Body of pancreas (tissue), 4 donors: Measurements from ENCODE around the gene PKP4. TPM values are rescaled to one million over a fixed set of nuclear protein-coding genes. Genes with fewer than 3 reads are reported as not detected.

ENCODE experiments used
- ATAC-seq: fragments of 150-250 bp; one replicate; pipeline ENCODE4 v1.9.1; 2016
- DNase-seq, 4 donors: peaks; one replicate each; pipeline ENCODE4 v3.0.0-alpha.2; 2019
- H3K27ac ChIP-seq, 4 donors: fragments of 200-600 bp; sonication (generic); 1 replicate in 3 of 4; 2 replicates in 1 of 4; pipeline versions ENCODE4 v1.5.1 to v1.6.1; 2016 to 2019; ENCODE audit warnings: mild to moderate bottlenecking in 1 of 4, mixed read lengths in 1 of 4, moderate library complexity in 1 of 4
- H3K27me3 ChIP-seq, 2 donors: fragments of 200-600 bp; sonication (generic); one replicate each; pipeline ENCODE4 v1.6.0; 2016; ENCODE audit warnings: mild to moderate bottlenecking in 1 of 2
- H3K36me3 ChIP-seq, 2 donors: fragments of 200-600 bp; sonication (generic); replicated peaks in 1 of 2; 2 replicates each; pipeline ENCODE4 v1.5.1; 2016; ENCODE audit warnings: low read depth in 2 of 2; ENCODE audit not compliant: insufficient read depth in 1 of 2
- H3K4me1 ChIP-seq: fragments of 200-600 bp; sonication (generic); one replicate; pipeline ENCODE4 v1.6.0; 2016
- H3K4me3 ChIP-seq, 2 donors: fragments of 200-600 bp; sonication (generic); 1 replicate in 1 of 2; 2 replicates in 1 of 2; pipeline ENCODE4 v1.5.1; 2016 to 2019
- H3K9me3 ChIP-seq, 3 donors: fragments of 200-600 bp; sonication (generic); 1 replicate in 2 of 3; 2 replicates in 1 of 3; pipeline ENCODE4 v1.5.1; 2016
- CTCF ChIP-seq, 7 experiments: fragments of 450-650 bp in 4 of 7; fragments of 200-600 bp in 3 of 7; sonication (generic) in 3 of 7; IDR thresholded peaks; one replicate each; pipeline ENCODE4 v1.5.1; 2016 to 2019; ENCODE audit warnings: antibody characterized with exemption in 7 of 7
- POLR2A ChIP-seq, 3 donors: fragments of 450-650 bp; IDR thresholded peaks; one replicate each; pipeline ENCODE4 v1.6.1; 2016; ENCODE audit warnings: antibody characterized with exemption in 3 of 3, mild to moderate bottlenecking in 2 of 3
- WGBS, 2 donors: methylation state at CpG; one replicate each; pipeline ENCODE4 v1.1.5; 2017; 5-methylcytosine and 5-hydroxymethylcytosine counted together
- intact Hi-C: fragments of 100-400 bp; cut with DNase I; formaldehyde crosslinking; loops from one replicate; pipeline ENCODE4 v1.15.1; 2023
- total RNA-seq, 2 donors: library from RNA; depleted of rRNA; stranded (reverse); fragments of >200 nt; gene quantifications; one replicate each; pipeline ENCODE4 v1.1.0, GENCODE V29; 2016

PKP4 gene
- total RNA-seq, 2 donors from 2014 or later = 36.3 to 50.1 TPM

- Histone ChIP-seq H3K27ac (no peak overlapping the region), H3K9me3 (no peaks in the 10 kb centered on the region), H3K4me1 (peaks cover 10% of the 10 kb centered on the region), H3K27me3 (no peaks in the 10 kb centered on the region), H3K4me3 (no peak overlapping the region), H3K36me3 (no peaks in the 10 kb centered on the region)
- WGBS, 2 donors = 95 to 96% methylated on average over 3 of the region's 3 CpGs
- intact Hi-C loops = no loop called here
- DNase-seq (no peak), ATAC-seq (no peak)
- TF ChIP-seq POLR2A (IDR thresholded peaks at IDR 0.05) (no peak), CTCF (IDR thresholded peaks at IDR 0.05) (no peak)
These were observed 146.5 kb downstream of the PKP4 start for GRCh38 chr2:158603205-158603604.

DNA sequence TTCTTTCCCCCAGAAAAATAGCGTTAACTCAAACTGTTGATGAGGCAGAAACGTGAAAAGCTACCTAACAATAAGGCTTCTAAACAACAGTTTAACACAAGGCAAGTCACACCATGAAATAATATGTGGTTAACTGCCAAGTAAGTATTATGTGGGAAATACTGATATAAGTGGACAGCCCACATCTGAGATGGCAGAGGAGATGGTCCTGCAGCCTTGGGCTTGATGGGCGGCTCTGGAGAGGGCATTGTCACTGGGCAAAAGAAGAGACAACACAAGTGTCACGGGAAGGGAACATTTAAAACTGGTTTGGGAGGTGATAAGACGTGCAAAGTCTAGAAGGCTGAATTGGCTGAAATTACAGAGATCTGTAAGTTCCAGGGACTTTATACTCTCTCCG is 147.2 kb downstream of the PKP4 start:
- no peaks in the 10 kb centered on the region for H3K36me3 ChIP-seq
- TF ChIP-seq POLR2A (IDR thresholded peaks at IDR 0.05) (no peak), CTCF (IDR thresholded peaks at IDR 0.05) (no peak)
- WGBS, 2 donors = 87 to 91% methylated on average over 6 of the region's 6 CpGs
- no peak overlapping the region for H3K4me3 ChIP-seq
- peaks cover 10% of the 10 kb centered on the region for H3K4me1 ChIP-seq
- DNase-seq = no peak
- H3K27ac ChIP-seq = no peak overlapping the region
- intact Hi-C loops = no loop called here
- no peak for ATAC-seq
- no peaks in the 10 kb centered on the region for H3K9me3 ChIP-seq
- no peaks in the 10 kb centered on the region for H3K27me3 ChIP-seq

DNA sequence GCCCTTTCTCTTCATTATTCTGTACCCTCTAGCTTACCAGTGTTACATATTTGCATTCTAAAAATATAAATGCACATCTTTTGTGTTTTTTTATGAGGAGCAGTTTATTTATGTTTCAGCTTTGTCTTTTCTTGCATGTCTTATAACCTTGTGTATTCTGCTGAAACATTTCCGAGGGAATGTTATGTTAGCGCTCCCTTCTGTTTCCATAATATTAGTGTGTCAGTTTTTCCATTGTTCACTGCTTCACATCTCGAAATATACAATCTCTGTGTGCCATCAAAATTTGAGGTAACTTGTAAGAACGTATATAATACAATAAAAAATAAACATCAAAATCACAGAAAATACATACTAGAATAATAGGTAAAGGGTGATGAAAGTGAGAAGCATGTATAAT is 153.3 kb downstream of the PKP4 start:
- Histone ChIP-seq H3K27ac (no peak overlapping the region), H3K4me3 (no peak overlapping the region), H3K4me1 (no peaks in the 10 kb centered on the region), H3K36me3 (no peaks in the 10 kb centered on the region), H3K27me3 (no peaks in the 10 kb centered on the region), H3K9me3 (no peaks in the 10 kb centered on the region)
- ATAC-seq = no peak
- intact Hi-C loops = no loop called here
- no peak for TF ChIP-seq POLR2A (IDR thresholded peaks at IDR 0.05)
- TF ChIP-seq CTCF (IDR thresholded peaks at IDR 0.05) = no peak
- WGBS, 2 donors = 84 to 89% methylated on average over 4 of the region's 4 CpGs
- DNase-seq = no peak

DNA sequence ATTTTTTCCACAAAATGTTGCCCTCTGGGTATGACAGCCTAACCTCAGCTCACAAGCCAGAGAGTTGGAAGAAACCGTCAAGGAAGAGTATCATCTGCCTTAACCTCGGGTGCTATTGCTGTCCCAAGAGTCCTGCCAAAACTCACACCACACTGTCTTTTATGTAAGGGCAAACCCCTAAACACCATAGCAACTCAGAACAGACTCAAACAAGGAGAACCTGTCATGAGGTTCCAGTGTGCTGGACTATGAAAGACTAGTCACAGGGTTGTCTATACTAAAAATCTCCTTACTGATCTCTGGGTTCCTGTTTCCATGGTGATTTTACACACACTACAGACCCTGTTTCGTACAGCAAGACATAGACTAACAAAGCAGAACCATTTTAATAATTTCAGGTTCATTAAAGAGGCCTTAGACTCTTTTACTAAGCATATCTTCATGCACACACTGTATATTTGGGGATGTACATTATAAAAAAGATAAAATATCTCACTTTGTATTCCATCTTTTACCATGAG is 159.8 kb downstream of the PKP4 start:
- no peak overlapping the region for H3K4me3 ChIP-seq
- intact Hi-C loops = no loop called here
- no peaks in the 10 kb centered on the region for H3K27me3 ChIP-seq
- H3K9me3 ChIP-seq = no peaks in the 10 kb centered on the region
- DNase-seq (no peak), ATAC-seq (no peak)
- TF ChIP-seq POLR2A (IDR thresholded peaks at IDR 0.05) (no peak), CTCF (IDR thresholded peaks at IDR 0.05) (no peak)
- peaks cover 0 to 3% of the 10 kb centered on the region in 2 donors for H3K36me3 ChIP-seq
- no peak overlapping the region for H3K27ac ChIP-seq
- peaks cover 9% of the 10 kb centered on the region for H3K4me1 ChIP-seq
- WGBS, 2 donors = 80 to 88% methylated on average over 3 of the region's 3 CpGs

DNA sequence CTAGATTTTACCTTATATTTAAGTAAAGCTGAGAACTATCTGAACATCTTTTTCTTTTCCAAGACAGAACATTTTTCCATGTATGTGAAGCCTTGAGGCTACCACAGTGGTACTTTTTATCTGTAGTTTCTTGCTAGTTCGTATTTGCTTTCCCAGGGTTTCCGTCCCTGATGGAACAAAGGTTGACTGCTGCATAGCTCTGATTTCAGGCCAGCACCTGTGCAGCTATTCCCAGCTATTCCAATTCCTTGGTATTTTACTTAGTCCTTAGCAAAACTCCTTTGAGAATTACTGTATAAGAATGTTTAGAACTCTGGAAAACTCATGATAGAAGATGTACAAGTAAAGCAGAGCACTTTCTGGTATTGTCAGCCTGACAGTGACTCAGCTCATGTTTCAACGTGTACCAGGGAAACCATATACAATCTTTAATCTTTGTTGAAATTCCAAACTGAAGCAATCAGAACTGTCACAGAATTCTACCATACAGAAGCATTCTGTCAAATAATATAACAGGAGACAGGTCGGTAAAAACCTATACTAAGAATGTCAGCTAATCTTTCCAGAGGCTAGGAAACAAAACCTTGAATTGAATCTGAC is 162.2 kb downstream of the PKP4 start:
- 36 to 41% methylated on average over 4 of the region's 4 CpGs for WGBS, 2 donors
- TF ChIP-seq POLR2A (IDR thresholded peaks at IDR 0.05) = no peak
- no peak for TF ChIP-seq CTCF (IDR thresholded peaks at IDR 0.05)
- H3K27me3 ChIP-seq = no peaks in the 10 kb centered on the region
- peaks cover 9% of the 10 kb centered on the region for H3K4me1 ChIP-seq
- H3K4me3 ChIP-seq = no peak overlapping the region
- ATAC-seq = no peak
- H3K27ac ChIP-seq = no peak overlapping the region
- H3K9me3 ChIP-seq = no peaks in the 10 kb centered on the region
- no peak for DNase-seq
- peaks cover 3 to 6% of the 10 kb centered on the region in 2 donors for H3K36me3 ChIP-seq
- intact Hi-C loops = no loop called here
